GM21786 (cell line): ENCODE data around the gene RUNX2.
"Not testable (repeated sequence)": the region's sequence is repeated elsewhere in the genome, so short reads cannot be mapped to it uniquely, and the experiment has no call there.

Experiments
- ATAC-seq: cut with Tn5 transposase; IDR thresholded peaks from one replicate; pipeline ENCODE4 v1.9.1; 2021; ENCODE audit not compliant: unreplicated experiment

RUNX2 gene

GRCh38 chr6:45454008-45454911 lies 126.1 kb downstream of the RUNX2 start:
- ATAC-seq, result no peak

GRCh38 chr6:45455408-45455807 lies 127.3 kb downstream of the RUNX2 start:
- no peak for ATAC-seq

GRCh38 chr6:45457141-45457540 lies 129.0 kb downstream of the RUNX2 start:
- no peak for ATAC-seq

GRCh38 chr6:45458672-45459071 lies 130.5 kb downstream of the RUNX2 start:
- no peak for ATAC-seq

GRCh38 chr6:45460166-45460565 lies 132.0 kb downstream of the RUNX2 start:
- ATAC-seq, result no peak

- no peak for ATAC-seq
These were observed 133.4 kb downstream of the RUNX2 start for GRCh38 chr6:45461486-45461885.

- no peak for ATAC-seq
These were observed 134.3 kb downstream of the RUNX2 start for GRCh38 chr6:45462190-45463134.

GRCh38 chr6:45464685-45465084 lies 136.6 kb downstream of the RUNX2 start:
- ATAC-seq, result no peak

GRCh38 chr6:45466686-45467085 lies 138.6 kb downstream of the RUNX2 start:
- no peak for ATAC-seq

GRCh38 chr6:45467417-45467816 lies 139.3 kb downstream of the RUNX2 start:
- ATAC-seq, result not testable (repeated sequence)

GRCh38 chr6:45467853-45468252 lies 139.7 kb downstream of the RUNX2 start:
- ATAC-seq, result no peak

- ATAC-seq, result no peak
These were observed 141.5 kb downstream of the RUNX2 start for GRCh38 chr6:45469663-45470062.

- ATAC-seq, result no peak
These were observed 142.1 kb downstream of the RUNX2 start for GRCh38 chr6:45470131-45470738.

- ATAC-seq, result no peak
These were observed 144.3 kb downstream of the RUNX2 start for GRCh38 chr6:45472382-45472781.

GRCh38 chr6:45473121-45473993 lies 145.2 kb downstream of the RUNX2 start:
- no peak for ATAC-seq

- no peak for ATAC-seq
These were observed 146.2 kb downstream of the RUNX2 start for GRCh38 chr6:45474376-45474775.

GRCh38 chr6:45476341-45476740 lies 148.2 kb downstream of the RUNX2 start:
- ATAC-seq, result no peak

GRCh38 chr6:45477278-45477677 lies 149.1 kb downstream of the RUNX2 start:
- ATAC-seq, result no peak

- ATAC-seq, result no peak
These were observed 149.7 kb downstream of the RUNX2 start for GRCh38 chr6:45477790-45478189.

GRCh38 chr6:45478240-45478639 lies 150.1 kb downstream of the RUNX2 start:
- ATAC-seq, result no peak
